AG04449 (cell line): ENCODE data around the gene PLG.
"Not testable (repeated sequence)": the region's sequence is repeated elsewhere in the genome, so short reads cannot be mapped to it uniquely, and the experiment has no call there.

Experiments
- CTCF ChIA-PET: fragments of 350-600 bp; formaldehyde crosslinking; extraction: SDS; loops from one replicate; lab custom pipeline; 2021; ENCODE audit warnings: antibody characterized with exemption; lab: Yijun Ruan, JAX
- POLR2A ChIA-PET: fragments of 400-600, 350-600 bp; formaldehyde crosslinking; extraction: SDS; loops from one replicate; lab custom pipeline; 2020; ENCODE audit warnings: antibody characterized with exemption, inconsistent platforms; lab: Yijun Ruan, JAX
- DNase-seq: peaks from one replicate; pipeline ENCODE4 v3.0.0-alpha.2; 2010; ENCODE audit warnings: low read depth, low spot score
- H3K4me3 ChIP-seq: 2 replicates; pipeline ENCODE4 v1.5.1; 2011; ENCODE audit warnings: low read depth, mild to moderate bottlenecking, control low read depth, low read length
- TF ChIP-seq, protein P1 (sequence below): IDR thresholded peaks from one replicate; pipeline ENCODE4 v1.5.1; 2011; ENCODE audit warnings: mild to moderate bottlenecking, moderate library complexity, low read length, control low read depth, inconsistent platforms; ENCODE audit not compliant: insufficient read depth; ENCODE audit errors: missing control alignments

The PLG gene

GRCh38 chr6:160801418-160801817, 99.4 kb downstream of the PLG start:
- TF ChIP-seq, protein P1, sequence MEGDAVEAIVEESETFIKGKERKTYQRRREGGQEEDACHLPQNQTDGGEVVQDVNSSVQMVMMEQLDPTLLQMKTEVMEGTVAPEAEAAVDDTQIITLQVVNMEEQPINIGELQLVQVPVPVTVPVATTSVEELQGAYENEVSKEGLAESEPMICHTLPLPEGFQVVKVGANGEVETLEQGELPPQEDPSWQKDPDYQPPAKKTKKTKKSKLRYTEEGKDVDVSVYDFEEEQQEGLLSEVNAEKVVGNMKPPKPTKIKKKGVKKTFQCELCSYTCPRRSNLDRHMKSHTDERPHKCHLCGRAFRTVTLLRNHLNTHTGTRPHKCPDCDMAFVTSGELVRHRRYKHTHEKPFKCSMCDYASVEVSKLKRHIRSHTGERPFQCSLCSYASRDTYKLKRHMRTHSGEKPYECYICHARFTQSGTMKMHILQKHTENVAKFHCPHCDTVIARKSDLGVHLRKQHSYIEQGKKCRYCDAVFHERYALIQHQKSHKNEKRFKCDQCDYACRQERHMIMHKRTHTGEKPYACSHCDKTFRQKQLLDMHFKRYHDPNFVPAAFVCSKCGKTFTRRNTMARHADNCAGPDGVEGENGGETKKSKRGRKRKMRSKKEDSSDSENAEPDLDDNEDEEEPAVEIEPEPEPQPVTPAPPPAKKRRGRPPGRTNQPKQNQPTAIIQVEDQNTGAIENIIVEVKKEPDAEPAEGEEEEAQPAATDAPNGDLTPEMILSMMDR, result no peak
- no peak overlapping the region for H3K4me3 ChIP-seq
- no peak for DNase-seq
- CTCF ChIA-PET, result no interaction called here
- POLR2A ChIA-PET, result no interaction called here

DNA sequence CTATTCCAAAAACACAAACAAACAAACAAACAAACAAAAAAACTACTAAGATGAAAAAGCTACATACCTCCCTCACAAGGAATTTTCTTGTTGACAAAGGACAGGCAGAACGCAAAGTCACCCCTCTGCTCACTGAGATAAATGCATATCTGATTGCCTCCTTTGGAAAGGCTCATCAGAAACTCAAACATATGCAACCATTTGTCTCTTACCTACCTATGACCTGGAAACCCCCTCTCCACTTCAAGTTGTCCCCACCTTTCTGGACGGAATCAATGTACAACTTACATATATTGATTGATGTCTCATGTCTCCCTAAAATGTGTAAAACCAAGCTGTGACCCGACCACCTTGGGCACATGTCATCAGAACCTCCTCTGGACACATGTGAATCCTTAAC, 100.0 kb downstream of the PLG start:
- CTCF ChIA-PET, DNase-seq, POLR2A ChIA-PET, H3K4me3 ChIP-seq: not testable (repeated sequence)
